Measurements from ENCODE around the gene BBS10. TPM values are rescaled to one million over a fixed set of nuclear protein-coding genes. Genes with fewer than 3 reads are reported as not detected.

The BBS10 gene
- total and polyA plus RNA-seq, 2 of the 8 experiments (the other 6 are each of a cell fraction or from before 2014, with no cell fraction given), result 4.4 to 9.2 TPM

DNA sequence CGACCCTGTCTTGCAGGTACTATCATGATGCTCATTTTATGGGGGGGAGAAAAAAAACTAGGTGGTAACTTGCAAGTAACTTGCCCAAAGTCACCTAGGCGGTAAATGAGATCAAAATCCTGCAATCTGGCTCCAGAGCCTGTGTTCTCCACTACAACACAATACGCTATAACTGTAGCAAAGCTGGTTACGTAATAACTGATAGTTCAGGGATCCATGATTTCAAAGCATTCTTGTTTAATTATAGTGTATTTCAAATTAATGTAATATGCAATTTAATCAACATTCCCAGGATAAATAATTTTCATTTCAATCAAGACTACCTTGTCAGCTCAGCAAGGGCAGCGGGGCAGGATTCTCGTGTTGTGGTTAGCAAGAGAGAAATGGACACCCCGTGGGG is 31.7 kb downstream of the BBS10 start:
- H2BK120ac ChIP-seq (replicated peaks; ENCODE audit: low read depth, low read length), result no peak overlapping the region
- ChIA-PET CTCF (ENCODE audit: partially characterized antibody) (interaction anchor here (1.7 kb wide), 1 partner anchor 29 kb away, joined by 4 read pairs; no protein-coding TSS in a partner anchor), POLR2A (ENCODE audit: partially characterized antibody) (no interaction called here)
- no peak overlapping the region for H4K5ac ChIP-seq (ENCODE audit: insufficient read length, low read depth, low read length)
- H3K27me3 ChIP-seq (replicated peaks in 1 of 4; ENCODE audit: control insufficient read depth in 3 of 4, extremely low read depth in 1 of 4, insufficient read depth in 3 of 4, low read length in 3 of 4), result no peaks in the 10 kb centered on the region; a peak in 1 of 7 replicates
- no peak overlapping the region for H3K27ac ChIP-seq (ENCODE audit: low read depth, low read length)
- H2AK5ac ChIP-seq (ENCODE audit: low read depth, low read length), result no peak overlapping the region
- H2BK12ac ChIP-seq (ENCODE audit: low read depth, low read length), result no peak overlapping the region
- no peak overlapping the region for H3K56ac ChIP-seq (replicated peaks; ENCODE audit: insufficient read length, low read depth, low read length)
- WGBS, 2 experiments (ENCODE audit: extremely low coverage in 1 of 2, insufficient coverage in 1 of 2, insufficient read length in 1 of 2, insufficient replicate concordance in 2 of 2, low coverage in 1 of 2, low lambda C conversion rate in 2 of 2, missing lambda C conversion rate in 1 of 2), result 87% methylated on average over 7 of the region's 7 CpGs; no CpG with 5 or more reads in 1 of the 2 experiments
- no peaks in the 10 kb centered on the region for H3K36me3 ChIP-seq (ENCODE audit: control insufficient read depth in 2 of 4, insufficient read depth in 4 of 4, low read length in 3 of 4)
- H3K4me1 ChIP-seq (replicated peaks in 1 of 4; ENCODE audit: control insufficient read depth in 3 of 4, insufficient read depth in 4 of 4, low read length in 3 of 4), result peaks cover 0 to 2% (median 0%) of the 10 kb centered on the region in 4 experiments; a peak in 1 of 7 replicates
- no peak overlapping the region for H3K4me2 ChIP-seq (ENCODE audit: insufficient read depth in 1 of 2, low read depth in 2 of 2, low read length in 2 of 2)
- H2AFZ ChIP-seq (ENCODE audit: low read length), result no peak overlapping the region
- no peak overlapping the region for H3K9ac ChIP-seq (replicated peaks in 1 of 4; ENCODE audit: extremely low read depth in 1 of 4, low read depth in 3 of 4, low read length in 3 of 4)
- no peak overlapping the region for H3K14ac ChIP-seq (ENCODE audit: insufficient read length)
- no peak overlapping the region for H3K4me3 ChIP-seq (ENCODE audit: extremely low read depth in 1 of 4, insufficient read depth in 2 of 4, low read depth in 3 of 4, low read length in 4 of 4)
- H2BK15ac ChIP-seq (ENCODE audit: low read length), result no peak overlapping the region
- no peak overlapping the region for H3K4ac ChIP-seq (replicated peaks; ENCODE audit: insufficient read length, low read depth, low read length)
- H4K91ac ChIP-seq (replicated peaks; ENCODE audit: insufficient read length, low read length), result no peak overlapping the region
- no peaks in the 10 kb centered on the region; the same call in 1 of the 2 replicates for H3K23me2 ChIP-seq (ENCODE audit: low read depth, low read length)
- no peaks in the 10 kb centered on the region for H3K9me3 ChIP-seq (ENCODE audit: insufficient read depth in 2 of 2, low read depth in 1 of 2, low read length in 1 of 2)
- DNase-seq (ENCODE audit: low read depth in 1 of 2, low spot score in 2 of 2) (no peak), FAIRE-seq (no peak)
- no peaks in the 10 kb centered on the region for H4K20me1 ChIP-seq (replicated peaks in 1 of 2; ENCODE audit: control insufficient read depth in 1 of 2, insufficient read depth in 2 of 2, low read length in 2 of 2)
- H3K79me1 ChIP-seq (ENCODE audit: low read depth, low read length), result no peaks in the 10 kb centered on the region
- H3K79me2 ChIP-seq (ENCODE audit: control insufficient read depth in 1 of 2, insufficient read depth in 2 of 2, low read length in 2 of 2), result no peaks in the 10 kb centered on the region
- H3K23ac ChIP-seq (ENCODE audit: insufficient read length), result no peak overlapping the region
- no peak overlapping the region for H3K18ac ChIP-seq (ENCODE audit: extremely low read depth, low read length)
- H2BK20ac ChIP-seq (ENCODE audit: low read length), result no peak overlapping the region
- no peak overlapping the region for H4K8ac ChIP-seq (ENCODE audit: extremely low read depth, insufficient read depth, low read length)
- H2BK5ac ChIP-seq (ENCODE audit: low read depth, low read length), result no peak overlapping the region
- TF ChIP-seq GTF2F1 (IDR thresholded peaks at IDR 0.05; ENCODE audit: borderline replicate concordance, low read depth, low read length) (no peak), TAF7 (optimal IDR thresholded peaks at IDR 0.05; ENCODE audit: borderline replicate concordance, low read depth, low read length) (no peak), RXRA (IDR thresholded peaks at IDR 0.05; ENCODE audit: insufficient read depth, low read depth, low read length) (no peak), JUN (IDR thresholded peaks at IDR 0.05; ENCODE audit: low read depth, low read length) (no peak), TAF1 (IDR thresholded peaks at IDR 0.05; ENCODE audit: low read depth, low read length) (no peak), SP1 (IDR thresholded peaks at IDR 0.05; ENCODE audit: low read depth, low read length) (no peak), POLR2A (IDR thresholded peaks at IDR 0.05; ENCODE audit: control extremely low read depth in 1 of 2, low read depth in 2 of 2, low read length in 2 of 2) (no peak), KDM4A (IDR thresholded peaks at IDR 0.05; ENCODE audit: low read depth, low read length, severe bottlenecking) (no peak), SIN3A (conservative IDR thresholded peaks at IDR 0.05 in 1 of 2, IDR thresholded peaks at IDR 0.05 in 1 of 2; ENCODE audit: low read depth in 1 of 2, low read length in 2 of 2) (no peak), POU5F1 (IDR thresholded peaks at IDR 0.05; ENCODE audit: low read depth, low read length) (no peak), MAFK (IDR thresholded peaks at IDR 0.05; ENCODE audit: low read depth, low read length) (no peak), PHF8 (conservative IDR thresholded peaks at IDR 0.05; ENCODE audit: low read depth, low read length) (no peak), SIX5 (IDR thresholded peaks at IDR 0.05; ENCODE audit: low read depth, low read length) (no peak), CHD1 (IDR thresholded peaks at IDR 0.05; ENCODE audit: low read depth, low read length) (no peak)
- TF ChIP-seq, protein P1, sequence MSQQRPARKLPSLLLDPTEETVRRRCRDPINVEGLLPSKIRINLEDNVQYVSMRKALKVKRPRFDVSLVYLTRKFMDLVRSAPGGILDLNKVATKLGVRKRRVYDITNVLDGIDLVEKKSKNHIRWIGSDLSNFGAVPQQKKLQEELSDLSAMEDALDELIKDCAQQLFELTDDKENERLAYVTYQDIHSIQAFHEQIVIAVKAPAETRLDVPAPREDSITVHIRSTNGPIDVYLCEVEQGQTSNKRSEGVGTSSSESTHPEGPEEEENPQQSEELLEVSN (IDR thresholded peaks at IDR 0.05), result no peak

Measured in H1 (cell line).